ENCODE data around the gene CEP72. TPM values are rescaled to one million over a fixed set of nuclear protein-coding genes. Genes with fewer than 3 reads are reported as not detected.
A peak's percentile ranks its signal among the peaks of the same experiment; 100 is the strongest.

Gene CEP72
- total RNA-seq, 1 donor from 2014 or later, result 6.8 TPM

DNA sequence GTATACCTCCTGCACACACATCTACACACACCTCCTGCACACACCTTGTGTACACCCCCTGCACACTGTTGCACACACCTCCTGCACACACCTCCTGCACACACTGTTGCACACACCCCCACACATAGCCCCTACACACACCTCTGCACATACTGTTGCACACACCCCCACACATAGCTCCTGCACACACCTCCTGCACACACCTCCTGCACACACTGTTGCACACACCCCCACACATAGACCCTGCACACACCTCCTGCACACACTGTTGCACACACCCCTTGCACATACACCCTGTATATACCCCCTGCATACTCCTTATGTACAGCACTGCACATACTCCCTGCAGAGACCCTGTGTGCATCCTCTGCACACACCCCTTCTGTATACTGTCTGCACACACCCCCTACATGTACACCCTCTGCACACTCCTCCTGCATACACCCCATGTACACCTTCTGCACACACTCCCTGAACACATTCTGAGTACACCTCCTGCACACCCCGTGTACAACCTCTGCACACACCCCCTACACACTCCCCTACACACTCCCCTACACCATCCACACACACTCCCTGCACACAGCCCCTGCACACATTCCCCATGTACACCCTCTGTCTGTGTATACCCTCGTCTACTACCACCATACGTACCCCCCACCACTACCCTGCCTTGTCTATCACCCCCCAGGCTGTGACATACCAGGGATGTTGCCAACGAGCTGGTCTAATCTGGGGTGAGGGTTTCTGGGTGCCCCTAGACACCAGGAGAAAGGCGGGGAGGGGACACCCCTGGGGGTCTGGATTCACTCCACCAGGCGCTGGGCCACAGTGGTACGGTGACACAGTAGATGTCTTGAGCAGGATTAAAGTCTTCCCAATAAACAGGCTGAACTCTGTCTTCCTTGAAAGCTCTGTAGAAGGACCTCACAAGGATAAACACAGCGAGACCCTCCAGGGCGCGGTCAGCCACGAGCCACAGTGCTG lies 1.1 kb upstream of the CEP72 start:
- H3K27me3 ChIP-seq (ENCODE audit: control insufficient read depth, insufficient read depth, low read length), result peaks cover 3% of the 10 kb centered on the region
- no peak for DNase-seq (ENCODE audit: low read depth)
- no peak for FAIRE-seq
- TF ChIP-seq, protein P1, sequence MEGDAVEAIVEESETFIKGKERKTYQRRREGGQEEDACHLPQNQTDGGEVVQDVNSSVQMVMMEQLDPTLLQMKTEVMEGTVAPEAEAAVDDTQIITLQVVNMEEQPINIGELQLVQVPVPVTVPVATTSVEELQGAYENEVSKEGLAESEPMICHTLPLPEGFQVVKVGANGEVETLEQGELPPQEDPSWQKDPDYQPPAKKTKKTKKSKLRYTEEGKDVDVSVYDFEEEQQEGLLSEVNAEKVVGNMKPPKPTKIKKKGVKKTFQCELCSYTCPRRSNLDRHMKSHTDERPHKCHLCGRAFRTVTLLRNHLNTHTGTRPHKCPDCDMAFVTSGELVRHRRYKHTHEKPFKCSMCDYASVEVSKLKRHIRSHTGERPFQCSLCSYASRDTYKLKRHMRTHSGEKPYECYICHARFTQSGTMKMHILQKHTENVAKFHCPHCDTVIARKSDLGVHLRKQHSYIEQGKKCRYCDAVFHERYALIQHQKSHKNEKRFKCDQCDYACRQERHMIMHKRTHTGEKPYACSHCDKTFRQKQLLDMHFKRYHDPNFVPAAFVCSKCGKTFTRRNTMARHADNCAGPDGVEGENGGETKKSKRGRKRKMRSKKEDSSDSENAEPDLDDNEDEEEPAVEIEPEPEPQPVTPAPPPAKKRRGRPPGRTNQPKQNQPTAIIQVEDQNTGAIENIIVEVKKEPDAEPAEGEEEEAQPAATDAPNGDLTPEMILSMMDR (IDR thresholded peaks at IDR 0.05; ENCODE audit: insufficient read depth, low read length, severe bottlenecking), result no peak
- peak overlapping the region; percentile 70 for H3K4me3 ChIP-seq (ENCODE audit: low read depth, low read length)
- H3K36me3 ChIP-seq (ENCODE audit: control insufficient read depth, insufficient read depth, low read length), result no peaks in the 10 kb centered on the region

DNA sequence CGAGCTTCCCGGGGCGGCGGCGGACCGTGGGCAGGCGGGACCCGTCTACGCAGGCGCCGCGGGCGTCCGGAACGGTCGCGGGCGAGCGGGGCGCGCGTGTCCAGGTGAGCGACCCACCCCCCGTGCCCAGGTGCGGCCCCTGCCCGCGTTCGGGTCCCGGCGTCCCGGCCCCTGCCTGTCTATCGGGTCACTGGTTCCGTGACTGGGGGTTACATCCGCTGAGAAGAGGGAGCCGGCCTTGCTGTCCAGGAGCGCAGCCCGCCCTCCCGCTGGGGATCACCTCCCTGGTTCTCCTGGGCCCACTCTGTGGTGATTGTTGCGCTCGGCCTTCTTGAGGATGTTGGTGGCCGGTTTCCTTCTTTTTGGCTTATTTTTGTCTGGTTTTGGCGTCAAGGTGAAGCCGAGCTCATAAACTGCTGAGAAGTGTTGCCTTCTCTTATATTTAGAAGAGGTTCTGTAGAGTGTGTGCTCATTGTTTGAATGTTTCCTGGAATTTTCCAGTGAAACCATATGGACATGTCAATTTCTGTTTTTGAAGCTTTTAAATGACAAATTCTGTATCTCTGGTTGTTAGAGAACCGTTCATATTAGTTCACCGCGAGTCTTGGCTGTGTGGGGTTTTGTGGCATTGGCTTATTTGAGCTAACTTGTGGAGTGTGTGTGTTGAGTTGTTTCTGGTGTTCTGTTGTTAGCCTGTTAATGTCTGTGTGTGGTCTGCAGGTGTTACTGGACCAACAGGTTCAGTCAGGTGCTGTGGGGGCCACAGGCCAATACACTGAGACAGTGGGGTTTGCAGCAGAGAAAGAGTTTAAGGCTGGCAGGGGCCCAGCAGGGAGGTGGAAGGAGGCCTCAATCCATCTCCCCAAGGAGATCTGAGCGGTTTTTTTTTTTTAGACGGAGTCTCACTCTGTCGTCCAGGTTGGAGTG lies 621 bp downstream of the CEP72 start:
- TF ChIP-seq, protein P1 (IDR thresholded peaks at IDR 0.05; ENCODE audit: insufficient read depth, low read length, severe bottlenecking), result no peak
- FAIRE-seq, result no peak
- peak; percentile 12 for DNase-seq (ENCODE audit: low read depth)

DNA sequence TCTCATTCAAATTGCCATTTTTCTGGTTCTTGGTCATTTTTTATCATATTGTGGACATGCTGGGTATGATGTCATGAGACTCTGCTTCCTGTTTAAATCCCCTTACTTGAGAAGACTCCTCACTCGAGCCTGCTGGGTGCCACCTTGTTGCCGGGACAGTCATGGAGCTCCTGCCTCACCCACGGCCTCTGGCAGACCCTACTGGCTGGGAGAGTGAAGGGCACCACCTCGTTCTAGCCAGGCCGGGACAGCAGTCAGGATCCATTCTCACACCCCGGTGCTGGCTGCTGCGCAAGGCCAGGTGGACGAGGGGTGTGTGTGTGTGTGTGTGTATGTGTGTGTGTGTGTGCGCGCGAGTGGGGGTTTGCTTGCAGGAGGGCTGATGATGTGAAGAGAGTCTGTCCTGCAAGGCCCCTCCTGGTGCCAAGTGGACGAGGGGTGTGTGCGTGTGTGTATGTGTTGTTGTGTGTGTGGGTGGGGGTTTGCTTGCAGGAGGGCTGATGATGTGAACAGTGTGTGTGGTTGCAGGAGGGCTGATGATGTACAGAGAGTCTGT lies 4.4 kb downstream of the CEP72 start:
- FAIRE-seq (no peak), DNase-seq (ENCODE audit: low read depth) (no peak)
- TF ChIP-seq, protein P1 (IDR thresholded peaks at IDR 0.05; ENCODE audit: insufficient read depth, low read length, severe bottlenecking), result no peak
- Histone ChIP-seq H3K36me3 (ENCODE audit: control insufficient read depth, insufficient read depth, low read length) (peaks cover 11% of the 10 kb centered on the region), H3K27me3 (ENCODE audit: control insufficient read depth, insufficient read depth, low read length) (no peaks in the 10 kb centered on the region), H3K4me3 (ENCODE audit: low read depth, low read length) (no peak overlapping the region)

More for the DNA sequence above, 621 bp downstream of the CEP72 start:
- H3K4me3 ChIP-seq (ENCODE audit: low read depth, low read length), result peak overlapping the region; percentile 70
- no peaks in the 10 kb centered on the region for H3K27me3 ChIP-seq (ENCODE audit: control insufficient read depth, insufficient read depth, low read length)
- H3K36me3 ChIP-seq (ENCODE audit: control insufficient read depth, insufficient read depth, low read length), result peaks cover 1% of the 10 kb centered on the region

DNA sequence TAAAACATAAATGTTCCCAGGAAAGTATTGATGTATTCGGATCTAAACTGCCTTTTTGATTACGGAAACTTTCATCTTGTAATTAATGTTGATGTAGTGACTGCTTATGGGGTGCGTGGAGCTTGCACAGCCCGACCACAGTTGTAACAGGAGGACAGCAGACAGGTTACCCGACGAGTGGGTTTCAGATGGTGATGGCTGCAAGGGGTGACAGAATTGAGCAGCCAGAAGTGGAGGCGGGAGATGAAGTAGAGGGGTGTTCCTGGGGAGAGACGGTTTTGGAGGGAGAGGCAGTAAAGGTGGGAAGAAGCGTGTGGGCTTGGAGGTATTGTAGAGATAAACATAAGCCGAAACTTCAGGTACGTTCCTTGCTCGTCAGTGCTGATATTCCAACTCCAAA lies 5.8 kb downstream of the CEP72 start:
- FAIRE-seq, result no peak
- no peak overlapping the region for H3K4me3 ChIP-seq (ENCODE audit: low read depth, low read length)
- peaks cover 13% of the 10 kb centered on the region for H3K36me3 ChIP-seq (ENCODE audit: control insufficient read depth, insufficient read depth, low read length)
- no peak for DNase-seq (ENCODE audit: low read depth)
- H3K27me3 ChIP-seq (ENCODE audit: control insufficient read depth, insufficient read depth, low read length), result no peaks in the 10 kb centered on the region
- TF ChIP-seq, protein P1 (IDR thresholded peaks at IDR 0.05; ENCODE audit: insufficient read depth, low read length, severe bottlenecking), result no peak

DNA sequence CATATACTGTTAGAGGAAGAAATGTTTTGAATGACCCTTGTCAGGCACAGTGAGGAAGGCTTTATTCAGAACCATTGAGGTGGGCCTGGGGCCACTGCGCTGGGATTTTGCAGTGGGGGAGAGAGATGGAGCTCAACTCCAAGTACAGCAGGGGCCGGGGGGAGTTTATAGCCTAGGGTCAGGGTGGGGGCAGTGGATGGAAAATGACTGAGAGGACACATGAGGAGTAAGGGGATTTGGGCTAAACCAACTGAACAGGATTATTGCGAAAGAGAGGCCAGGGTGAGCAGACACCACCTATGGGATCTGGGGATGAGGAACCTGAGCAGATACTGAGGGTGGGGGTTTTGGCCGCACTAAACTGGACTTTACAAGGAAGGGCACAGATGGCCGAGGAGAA lies 6.3 kb downstream of the CEP72 start:
- no peak for DNase-seq (ENCODE audit: low read depth)
- TF ChIP-seq, protein P1 (IDR thresholded peaks at IDR 0.05; ENCODE audit: insufficient read depth, low read length, severe bottlenecking), result no peak
- Histone ChIP-seq H3K4me3 (ENCODE audit: low read depth, low read length) (no peak overlapping the region), H3K36me3 (ENCODE audit: control insufficient read depth, insufficient read depth, low read length) (peaks cover 13% of the 10 kb centered on the region), H3K27me3 (ENCODE audit: control insufficient read depth, insufficient read depth, low read length) (no peaks in the 10 kb centered on the region)
- FAIRE-seq, result no peak

All from bronchial epithelial cell (primary cell).